ENCODE measurements around the gene GAL. TPM values are rescaled to one million over a fixed set of nuclear protein-coding genes. Genes with fewer than 3 reads are reported as not detected.

Gene GAL
- total RNA-seq, 1 donor from 2014 or later, result 23.4 TPM

DNA sequence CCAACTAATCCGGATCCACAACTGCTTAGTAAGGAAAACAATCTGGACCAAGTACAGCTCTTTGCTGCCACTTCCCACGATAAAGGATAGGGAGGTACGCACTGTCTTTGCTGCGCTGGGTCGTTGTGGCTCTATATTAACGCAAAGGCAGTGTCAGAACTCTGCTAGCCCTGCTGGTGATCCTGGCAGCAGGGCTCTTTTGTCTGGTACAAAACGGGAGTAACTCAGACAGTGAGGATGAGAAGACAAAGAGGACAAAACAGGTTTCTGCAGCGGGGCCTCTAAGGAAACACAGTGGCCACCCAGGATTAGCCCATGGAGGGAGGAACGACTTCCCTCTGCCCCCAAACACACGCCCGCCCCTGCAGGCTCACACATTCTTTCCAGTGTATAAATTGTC is 26.1 kb downstream of the GAL start:
- H2AFZ ChIP-seq (ENCODE audit: low read depth, low read length), result no peak overlapping the region
- H3K27me3 ChIP-seq (ENCODE audit: insufficient read depth, low read length), result peaks cover 41% of the 10 kb centered on the region
- H3K27ac ChIP-seq (ENCODE audit: low read depth, low read length), result no peak overlapping the region
- H3K9ac ChIP-seq (ENCODE audit: low read length), result no peak overlapping the region
- Mint-ChIP-seq H3K9me3 (ENCODE audit: unreplicated experiment) (no peaks in the 10 kb centered on the region), H3K36me3 (ENCODE audit: low read depth, unreplicated experiment) (no peaks in the 10 kb centered on the region), H3K4me3 (ENCODE audit: unreplicated experiment) (no peak overlapping the region), H3K27me3 (ENCODE audit: low read depth, unreplicated experiment) (peaks cover 34% of the 10 kb centered on the region), H3K4me1 (ENCODE audit: low read depth, unreplicated experiment) (peaks cover 2% of the 10 kb centered on the region), H3K27ac (ENCODE audit: unreplicated experiment) (no peak overlapping the region)
- no peaks in the 10 kb centered on the region for H4K20me1 ChIP-seq (ENCODE audit: insufficient read depth, low read length)
- H3K4me1 ChIP-seq (ENCODE audit: insufficient read depth, low read length), result no peaks in the 10 kb centered on the region
- no peaks in the 10 kb centered on the region for H3K79me2 ChIP-seq (ENCODE audit: insufficient read depth, low read length)
- TF ChIP-seq, protein P1, sequence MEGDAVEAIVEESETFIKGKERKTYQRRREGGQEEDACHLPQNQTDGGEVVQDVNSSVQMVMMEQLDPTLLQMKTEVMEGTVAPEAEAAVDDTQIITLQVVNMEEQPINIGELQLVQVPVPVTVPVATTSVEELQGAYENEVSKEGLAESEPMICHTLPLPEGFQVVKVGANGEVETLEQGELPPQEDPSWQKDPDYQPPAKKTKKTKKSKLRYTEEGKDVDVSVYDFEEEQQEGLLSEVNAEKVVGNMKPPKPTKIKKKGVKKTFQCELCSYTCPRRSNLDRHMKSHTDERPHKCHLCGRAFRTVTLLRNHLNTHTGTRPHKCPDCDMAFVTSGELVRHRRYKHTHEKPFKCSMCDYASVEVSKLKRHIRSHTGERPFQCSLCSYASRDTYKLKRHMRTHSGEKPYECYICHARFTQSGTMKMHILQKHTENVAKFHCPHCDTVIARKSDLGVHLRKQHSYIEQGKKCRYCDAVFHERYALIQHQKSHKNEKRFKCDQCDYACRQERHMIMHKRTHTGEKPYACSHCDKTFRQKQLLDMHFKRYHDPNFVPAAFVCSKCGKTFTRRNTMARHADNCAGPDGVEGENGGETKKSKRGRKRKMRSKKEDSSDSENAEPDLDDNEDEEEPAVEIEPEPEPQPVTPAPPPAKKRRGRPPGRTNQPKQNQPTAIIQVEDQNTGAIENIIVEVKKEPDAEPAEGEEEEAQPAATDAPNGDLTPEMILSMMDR (IDR thresholded peaks at IDR 0.05; ENCODE audit: insufficient read depth, low read depth, low read length), result no peak
- TF ChIP-seq EZH2 (IDR thresholded peaks at IDR 0.05; ENCODE audit: insufficient read depth, low read length), result no peak
- DNase-seq (ENCODE audit: low read depth) (no peak), FAIRE-seq (no peak)
- no peak overlapping the region for H3K4me3 ChIP-seq (ENCODE audit: insufficient read depth, low read depth, low read length)
- H3K36me3 ChIP-seq (ENCODE audit: insufficient read depth, low read length), result no peaks in the 10 kb centered on the region
- H3K9me3 ChIP-seq (ENCODE audit: insufficient read depth, low read depth, low read length), result no peaks in the 10 kb centered on the region
- no peak overlapping the region for H3K4me2 ChIP-seq (ENCODE audit: low read length)

- FAIRE-seq, result no peak
- H3K27me3 Mint-ChIP-seq (ENCODE audit: low read depth, unreplicated experiment), result peaks cover 37% of the 10 kb centered on the region
These were observed 26.8 kb downstream of the GAL start for GRCh38 chr11:68711114-68711513.

More at GRCh38 chr11:68711114-68711513, 26.8 kb downstream of the GAL start:
- no peak overlapping the region for H3K27ac ChIP-seq (ENCODE audit: low read depth, low read length)
- H3K4me2 ChIP-seq (ENCODE audit: low read length), result no peak overlapping the region
- H3K9me3 Mint-ChIP-seq (ENCODE audit: unreplicated experiment), result peaks cover 2% of the 10 kb centered on the region
- H3K4me1 ChIP-seq (ENCODE audit: insufficient read depth, low read length), result no peaks in the 10 kb centered on the region
- peaks cover 41% of the 10 kb centered on the region for H3K27me3 ChIP-seq (ENCODE audit: insufficient read depth, low read length)
- no peak overlapping the region for H3K27ac Mint-ChIP-seq (ENCODE audit: unreplicated experiment)
- H2AFZ ChIP-seq (ENCODE audit: low read depth, low read length), result no peak overlapping the region
- no peaks in the 10 kb centered on the region for H4K20me1 ChIP-seq (ENCODE audit: insufficient read depth, low read length)
- no peak for DNase-seq (ENCODE audit: low read depth)
- H3K9ac ChIP-seq (ENCODE audit: low read length), result no peak overlapping the region
- H3K79me2 ChIP-seq (ENCODE audit: insufficient read depth, low read length), result no peaks in the 10 kb centered on the region
- no peaks in the 10 kb centered on the region for H3K36me3 ChIP-seq (ENCODE audit: insufficient read depth, low read length)
- H3K9me3 ChIP-seq (ENCODE audit: insufficient read depth, low read depth, low read length), result no peaks in the 10 kb centered on the region
- H3K36me3 Mint-ChIP-seq (ENCODE audit: low read depth, unreplicated experiment), result peaks cover under 1% of the 10 kb centered on the region
- no peak overlapping the region for H3K4me3 Mint-ChIP-seq (ENCODE audit: unreplicated experiment)
- peaks cover 2% of the 10 kb centered on the region for H3K4me1 Mint-ChIP-seq (ENCODE audit: low read depth, unreplicated experiment)
- H3K4me3 ChIP-seq (ENCODE audit: insufficient read depth, low read depth, low read length), result no peak overlapping the region
- TF ChIP-seq, protein P1 (IDR thresholded peaks at IDR 0.05; ENCODE audit: insufficient read depth, low read depth, low read length), result no peak
